ENCODE results near the gene CFHR4. TPM values are rescaled to one million over a fixed set of nuclear protein-coding genes. Genes with fewer than 3 reads are reported as not detected.
"Not testable (repeated sequence)": the region's sequence is repeated elsewhere in the genome, so short reads cannot be mapped to it uniquely, and the experiment has no call there.

CFHR4 gene
- total and polyA plus RNA-seq, 2 donors (not counting 3 experiments of a cell fraction or from before 2014, with no cell fraction given) = not detected

DNA sequence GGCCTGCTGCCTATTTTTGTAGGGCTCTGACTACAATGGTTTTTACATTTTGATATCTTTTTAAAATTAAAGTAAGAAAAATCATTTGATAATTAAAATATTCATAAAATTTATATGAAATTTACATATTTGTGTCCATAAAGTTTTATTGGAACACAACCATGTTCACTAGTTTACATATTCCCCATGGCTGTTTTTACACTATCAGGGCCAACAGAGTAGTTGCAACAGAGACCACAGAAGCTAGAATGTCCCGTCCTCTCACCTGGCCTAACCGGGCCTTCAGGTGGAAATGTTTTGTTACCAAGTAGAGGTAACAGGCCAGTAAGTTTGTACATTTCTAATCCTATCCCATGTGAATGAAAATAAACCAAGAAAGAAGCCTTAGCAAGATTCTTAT, 45.0 kb downstream of the CFHR4 start:
- H3K9ac ChIP-seq (replicated peaks; ENCODE audit: extremely low read depth, insufficient read depth, low read length); BruUV-seq (replicated peaks); intact Hi-C loops (cut with micrococcal nuclease); H3K9me3 ChIP-seq (replicated peaks; ENCODE audit: control insufficient read depth, insufficient read depth, low read length); H3K4me2 ChIP-seq (ENCODE audit: insufficient read depth, low read length); CTCF ChIA-PET; H3K9me1 ChIP-seq (replicated peaks; ENCODE audit: control insufficient read depth, extremely low read depth, insufficient read depth, low read length); H2AFZ ChIP-seq (ENCODE audit: low read depth, low read length); DNase-seq (ENCODE audit: low read depth, low spot score); H3K4me3 ChIP-seq (replicated peaks in 1 of 3; ENCODE audit: insufficient read depth in 1 of 3, low read depth in 1 of 3, low read length in 3 of 3); H4K20me1 ChIP-seq (replicated peaks; ENCODE audit: control insufficient read depth, extremely low read depth, insufficient read depth, low read length); POLR2A ChIA-PET; H3K4me1 ChIP-seq (ENCODE audit: control insufficient read depth, extremely low read depth, insufficient read depth, low read length); FAIRE-seq; H3K27me3 ChIP-seq (ENCODE audit: control insufficient read depth in 2 of 2, insufficient read depth in 2 of 2, low read length in 2 of 2); H3K79me2 ChIP-seq (ENCODE audit: control insufficient read depth, insufficient read depth, low read length); H3K27ac ChIP-seq (ENCODE audit: insufficient read depth, low read depth, low read length); H3K36me3 ChIP-seq (ENCODE audit: control insufficient read depth in 2 of 2, extremely low read depth in 1 of 2, insufficient read depth in 2 of 2, low read length in 2 of 2); dilution Hi-C loops (cut with MboI; ENCODE audit: extremely low pct_ligation_motif_present, low sequenced_read_pairs): not testable (repeated sequence)

GRCh38 chr1:196933531-196934189, 45.8 kb downstream of the CFHR4 start:
- CTCF ChIA-PET = no interaction called here
- H3K9ac ChIP-seq (replicated peaks; ENCODE audit: extremely low read depth, insufficient read depth, low read length) = no peak overlapping the region
- POLR2A ChIA-PET = no interaction called here
- H4K20me1 ChIP-seq (replicated peaks; ENCODE audit: control insufficient read depth, extremely low read depth, insufficient read depth, low read length) = no peaks in the 10 kb centered on the region
- FAIRE-seq (no peak), DNase-seq (ENCODE audit: low read depth, low spot score) (no peak)
- H3K4me1 ChIP-seq (ENCODE audit: control insufficient read depth, extremely low read depth, insufficient read depth, low read length) = no peaks in the 10 kb centered on the region
- dilution Hi-C loops (cut with MboI; ENCODE audit: extremely low pct_ligation_motif_present, low sequenced_read_pairs) (no loop called here), intact Hi-C loops (cut with micrococcal nuclease) (no loop called here)
- no peak overlapping the region for H3K4me3 ChIP-seq (replicated peaks in 1 of 3; ENCODE audit: insufficient read depth in 1 of 3, low read depth in 1 of 3, low read length in 3 of 3)
- no peaks in the 10 kb centered on the region for H3K27me3 ChIP-seq (ENCODE audit: control insufficient read depth in 2 of 2, insufficient read depth in 2 of 2, low read length in 2 of 2)
- H3K36me3 ChIP-seq (ENCODE audit: control insufficient read depth in 2 of 2, extremely low read depth in 1 of 2, insufficient read depth in 2 of 2, low read length in 2 of 2) = no peaks in the 10 kb centered on the region
- no peaks in the 10 kb centered on the region for H3K9me3 ChIP-seq (replicated peaks; ENCODE audit: control insufficient read depth, insufficient read depth, low read length)
- no peaks in the 10 kb centered on the region for H3K9me1 ChIP-seq (replicated peaks; ENCODE audit: control insufficient read depth, extremely low read depth, insufficient read depth, low read length)
- no peaks in the 10 kb centered on the region for H3K79me2 ChIP-seq (ENCODE audit: control insufficient read depth, insufficient read depth, low read length)
- H3K27ac ChIP-seq (ENCODE audit: insufficient read depth, low read depth, low read length) = no peak overlapping the region
- no TSS peak for BruUV-seq (replicated peaks)
- H3K4me2 ChIP-seq (ENCODE audit: insufficient read depth, low read length) = no peak overlapping the region
- TF ChIP-seq GATA2 (IDR thresholded peaks at IDR 0.05; ENCODE audit: insufficient read depth, insufficient read length, low read depth, low read length) (no peak), MYC (IDR thresholded peaks at IDR 0.05; ENCODE audit: low read depth, low read length) (no peak), FOS (IDR thresholded peaks at IDR 0.05; ENCODE audit: borderline replicate concordance, insufficient read depth, low read length) (no peak), POLR2AphosphoS5 (IDR thresholded peaks at IDR 0.05; ENCODE audit: insufficient read depth, low read depth, low read length) (no peak), JUN (IDR thresholded peaks at IDR 0.05; ENCODE audit: borderline replicate concordance, insufficient read depth, insufficient read length, low read depth) (no peak), EZH2 (IDR thresholded peaks at IDR 0.05; ENCODE audit: borderline replicate concordance, low read depth, low read length, severe bottlenecking) (no peak), POLR2A (IDR thresholded peaks at IDR 0.05; ENCODE audit: low read depth, low read length) (no peak)
- TF ChIP-seq, protein P1, sequence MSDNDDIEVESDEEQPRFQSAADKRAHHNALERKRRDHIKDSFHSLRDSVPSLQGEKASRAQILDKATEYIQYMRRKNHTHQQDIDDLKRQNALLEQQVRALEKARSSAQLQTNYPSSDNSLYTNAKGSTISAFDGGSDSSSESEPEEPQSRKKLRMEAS (IDR thresholded peaks at IDR 0.05; ENCODE audit: insufficient read depth, insufficient read length) = no peak
- TF ChIP-seq, protein P2, sequence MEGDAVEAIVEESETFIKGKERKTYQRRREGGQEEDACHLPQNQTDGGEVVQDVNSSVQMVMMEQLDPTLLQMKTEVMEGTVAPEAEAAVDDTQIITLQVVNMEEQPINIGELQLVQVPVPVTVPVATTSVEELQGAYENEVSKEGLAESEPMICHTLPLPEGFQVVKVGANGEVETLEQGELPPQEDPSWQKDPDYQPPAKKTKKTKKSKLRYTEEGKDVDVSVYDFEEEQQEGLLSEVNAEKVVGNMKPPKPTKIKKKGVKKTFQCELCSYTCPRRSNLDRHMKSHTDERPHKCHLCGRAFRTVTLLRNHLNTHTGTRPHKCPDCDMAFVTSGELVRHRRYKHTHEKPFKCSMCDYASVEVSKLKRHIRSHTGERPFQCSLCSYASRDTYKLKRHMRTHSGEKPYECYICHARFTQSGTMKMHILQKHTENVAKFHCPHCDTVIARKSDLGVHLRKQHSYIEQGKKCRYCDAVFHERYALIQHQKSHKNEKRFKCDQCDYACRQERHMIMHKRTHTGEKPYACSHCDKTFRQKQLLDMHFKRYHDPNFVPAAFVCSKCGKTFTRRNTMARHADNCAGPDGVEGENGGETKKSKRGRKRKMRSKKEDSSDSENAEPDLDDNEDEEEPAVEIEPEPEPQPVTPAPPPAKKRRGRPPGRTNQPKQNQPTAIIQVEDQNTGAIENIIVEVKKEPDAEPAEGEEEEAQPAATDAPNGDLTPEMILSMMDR (IDR thresholded peaks at IDR 0.05; ENCODE audit: extremely low read depth in 1 of 2, insufficient read depth in 1 of 2, low read depth in 1 of 2, low read length in 2 of 2) = no peak
- no peak overlapping the region for H2AFZ ChIP-seq (ENCODE audit: low read depth, low read length)

- H3K27ac ChIP-seq (ENCODE audit: insufficient read depth, low read depth, low read length); DNase-seq (ENCODE audit: low read depth, low spot score); H3K9me3 ChIP-seq (replicated peaks; ENCODE audit: control insufficient read depth, insufficient read depth, low read length); H3K9ac ChIP-seq (replicated peaks; ENCODE audit: extremely low read depth, insufficient read depth, low read length); dilution Hi-C loops (cut with MboI; ENCODE audit: extremely low pct_ligation_motif_present, low sequenced_read_pairs); CTCF ChIA-PET; H3K27me3 ChIP-seq (ENCODE audit: control insufficient read depth in 2 of 2, insufficient read depth in 2 of 2, low read length in 2 of 2); H3K4me2 ChIP-seq (ENCODE audit: insufficient read depth, low read length); H3K79me2 ChIP-seq (ENCODE audit: control insufficient read depth, insufficient read depth, low read length); H3K4me1 ChIP-seq (ENCODE audit: control insufficient read depth, extremely low read depth, insufficient read depth, low read length); H3K4me3 ChIP-seq (replicated peaks in 1 of 3; ENCODE audit: insufficient read depth in 1 of 3, low read depth in 1 of 3, low read length in 3 of 3); H4K20me1 ChIP-seq (replicated peaks; ENCODE audit: control insufficient read depth, extremely low read depth, insufficient read depth, low read length); BruUV-seq (replicated peaks); POLR2A ChIA-PET; H3K9me1 ChIP-seq (replicated peaks; ENCODE audit: control insufficient read depth, extremely low read depth, insufficient read depth, low read length); H2AFZ ChIP-seq (ENCODE audit: low read depth, low read length); H3K36me3 ChIP-seq (ENCODE audit: control insufficient read depth in 2 of 2, extremely low read depth in 1 of 2, insufficient read depth in 2 of 2, low read length in 2 of 2); FAIRE-seq; intact Hi-C loops (cut with micrococcal nuclease): not testable (repeated sequence)
Measured at GRCh38 chr1:196941474-196941873, 53.6 kb downstream of the CFHR4 start.
